HG03354 (cell line): Measurements from ENCODE around the gene ECT2L.
A peak's percentile ranks its signal among the peaks of the same experiment; 100 is the strongest.

Experiments used
- ATAC-seq: cut with Tn5 transposase; IDR thresholded peaks from one replicate; pipeline ENCODE4 v1.9.1; 2021; ENCODE audit warnings: mild to moderate bottlenecking; ENCODE audit not compliant: unreplicated experiment, poor library complexity, severe bottlenecking

ECT2L gene

DNA sequence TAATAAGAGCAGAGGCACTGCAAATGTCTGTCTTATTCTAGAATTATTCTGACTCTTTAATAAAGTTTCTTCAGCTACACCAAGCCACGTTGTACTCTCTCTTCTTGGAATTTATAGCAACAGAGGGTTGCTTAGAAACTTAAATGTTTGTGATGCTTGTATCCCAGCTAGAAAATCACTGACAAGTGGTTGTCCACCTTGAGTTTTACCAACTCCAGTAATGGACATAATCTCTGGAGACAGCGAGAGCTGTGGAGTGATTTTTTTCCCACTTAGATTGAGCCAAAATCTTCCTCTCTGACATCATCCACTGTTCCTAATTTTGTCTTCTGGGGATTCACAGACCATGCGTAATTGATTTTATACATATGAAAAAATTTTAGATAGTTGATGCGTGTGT, 8.0 kb downstream of the ECT2L start:
- ATAC-seq: no peak

- no peak for ATAC-seq
Observed at GRCh38 chr6:138805016-138805765, 9.3 kb downstream of the ECT2L start.

DNA sequence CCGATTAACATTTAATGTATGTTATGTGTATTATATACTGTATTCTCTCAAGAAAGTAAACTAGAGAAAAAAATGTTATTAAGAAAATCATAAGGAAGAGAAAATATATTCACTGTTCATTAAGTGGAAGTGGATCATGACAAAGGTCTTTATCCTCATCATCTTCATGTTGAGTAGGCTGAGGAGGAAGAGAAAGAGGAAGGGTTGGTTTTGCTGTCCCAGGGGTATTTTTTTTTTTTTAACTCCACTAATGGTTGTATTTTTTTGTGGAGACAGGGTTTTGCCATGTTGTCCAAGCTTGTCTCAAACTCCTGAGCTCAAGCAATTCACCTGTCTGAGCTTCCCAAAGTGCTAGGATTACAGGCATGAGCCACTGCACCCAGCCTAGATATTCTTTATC, 11.0 kb downstream of the ECT2L start:
- no peak for ATAC-seq

DNA sequence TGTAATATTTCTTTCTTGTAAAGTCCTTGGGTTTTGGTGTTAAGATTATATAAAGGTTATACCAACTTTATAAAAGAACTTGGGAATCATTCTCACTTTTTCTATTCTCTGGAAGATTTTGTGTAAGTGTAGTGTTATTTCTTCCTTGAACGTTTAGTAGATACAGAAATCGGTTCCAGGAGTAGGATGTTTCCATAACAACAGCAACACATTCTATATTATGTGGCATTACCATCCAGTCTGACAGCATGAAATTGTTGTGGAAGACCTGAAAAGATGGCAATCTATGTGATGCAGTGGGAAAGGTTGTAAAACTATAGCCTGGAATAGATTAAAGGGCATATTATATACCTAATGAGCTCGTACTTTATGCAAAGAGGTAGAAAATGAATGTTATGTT, 13.8 kb downstream of the ECT2L start:
- no peak for ATAC-seq

DNA sequence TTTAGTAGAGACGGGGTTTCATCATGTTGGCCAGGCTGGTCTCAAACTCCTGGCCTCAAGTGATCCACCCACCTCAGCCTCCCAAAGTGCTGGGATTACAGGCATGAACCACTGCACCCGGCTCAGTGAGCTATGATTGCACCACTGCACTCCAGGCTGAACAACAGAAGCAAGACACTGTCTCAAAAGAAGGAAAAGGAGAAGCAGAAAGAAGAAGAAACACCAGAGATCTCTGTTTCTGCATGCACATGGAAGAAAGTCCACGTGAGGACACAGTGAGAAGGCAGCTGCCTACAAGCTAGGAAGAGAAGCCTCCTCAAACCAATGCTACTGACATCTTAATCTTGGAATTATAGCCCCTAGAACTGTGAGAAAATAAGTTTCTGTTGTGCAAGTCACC, 16.0 kb downstream of the ECT2L start:
- no peak for ATAC-seq

- ATAC-seq: no peak
Observed at GRCh38 chr6:138814179-138814834, 18.4 kb downstream of the ECT2L start.

GRCh38 chr6:138815221-138815620, 19.3 kb downstream of the ECT2L start:
- ATAC-seq: no peak

GRCh38 chr6:138815797-138816528, 20.1 kb downstream of the ECT2L start:
- peak; percentile 75 for ATAC-seq

DNA sequence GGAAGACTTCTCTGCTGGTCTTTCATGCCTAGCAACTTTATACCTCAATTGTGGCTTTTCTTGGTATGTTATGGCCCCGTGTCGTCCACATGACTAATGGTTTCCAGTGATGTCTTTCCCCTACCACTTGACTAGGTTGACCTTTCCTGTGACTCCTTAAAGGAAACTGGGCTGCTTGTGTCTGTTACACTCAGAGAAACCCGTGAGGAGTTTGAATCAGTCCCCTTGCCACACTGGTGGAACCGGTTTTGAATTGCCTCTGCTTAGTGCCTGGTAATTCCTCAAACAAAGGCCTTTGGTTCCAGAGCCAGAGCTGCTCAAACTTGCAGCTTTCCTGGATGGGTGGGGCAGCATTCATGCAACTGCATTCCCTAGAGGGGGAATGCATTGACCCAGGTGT, 21.9 kb downstream of the ECT2L start:
- no peak for ATAC-seq

GRCh38 chr6:138818496-138819194, 22.8 kb downstream of the ECT2L start:
- ATAC-seq: peak; percentile 74

GRCh38 chr6:138821519-138821918, 25.6 kb downstream of the ECT2L start:
- ATAC-seq: no peak

- no peak for ATAC-seq
Observed at GRCh38 chr6:138824482-138825144, 28.7 kb downstream of the ECT2L start.

GRCh38 chr6:138830248-138830647, 34.4 kb downstream of the ECT2L start:
- no peak for ATAC-seq

GRCh38 chr6:138832182-138832581, 36.3 kb downstream of the ECT2L start:
- no peak for ATAC-seq

- ATAC-seq: no peak
Observed at GRCh38 chr6:138833816-138834539, 38.1 kb downstream of the ECT2L start.

DNA sequence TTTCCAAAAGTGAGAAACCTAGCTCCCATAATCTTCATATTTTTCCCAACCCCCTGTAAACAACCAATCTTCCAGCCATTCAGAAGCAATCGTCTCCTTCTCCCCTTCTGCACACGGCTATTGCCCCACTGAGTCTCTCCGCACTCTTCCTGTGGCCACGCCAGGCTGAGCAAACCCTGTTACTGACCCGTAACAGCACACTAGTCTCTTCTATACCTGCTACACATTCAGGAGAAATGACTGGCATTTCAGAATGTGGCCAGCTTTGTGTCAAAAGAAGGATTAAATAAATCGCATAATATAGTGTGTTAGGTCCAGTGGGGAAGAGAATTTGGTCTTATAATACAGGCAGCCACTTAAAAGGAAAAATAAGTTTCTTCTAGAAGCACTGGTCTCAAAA, 41.4 kb downstream of the ECT2L start:
- ATAC-seq: no peak

- no peak for ATAC-seq
Observed at GRCh38 chr6:138844192-138844591, 48.3 kb downstream of the ECT2L start.

GRCh38 chr6:138847884-138848283, 52.0 kb downstream of the ECT2L start:
- ATAC-seq: no peak

DNA sequence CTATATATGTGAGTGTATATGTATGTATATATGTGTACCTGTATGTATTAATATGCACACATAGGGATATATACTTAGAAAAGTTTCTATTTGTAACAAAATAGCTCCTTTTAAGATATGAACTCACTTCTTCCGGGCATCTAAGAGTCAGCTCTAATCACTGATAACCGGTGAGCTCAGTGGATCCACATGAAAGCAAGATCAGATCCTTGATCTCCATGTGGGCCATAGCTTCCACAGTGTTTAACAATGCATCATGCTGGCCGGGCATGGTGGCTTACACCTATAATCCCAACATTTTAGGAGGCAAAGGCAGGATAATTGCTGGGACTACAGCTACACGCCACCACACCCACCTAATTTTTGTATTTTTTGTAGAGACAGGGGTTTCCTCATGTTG, 52.6 kb downstream of the ECT2L start:
- no peak for ATAC-seq
